Testis (tissue), 2 donors: ENCODE data around the gene DACT1.

Experiments
- POLR2A ChIP-seq: fragments of 450-650 bp; IDR thresholded peaks from one replicate; pipeline ENCODE4 v1.6.1; 2017; ENCODE audit warnings: antibody characterized with exemption, mild to moderate bottlenecking, moderate library complexity
- TF ChIP-seq, protein P1 (sequence below), 3 experiments: fragments of 450-650 bp in 2 of 3; fragments of 200-600 bp in 1 of 3; sonication (generic) in 1 of 3; IDR thresholded peaks; one replicate each; pipeline ENCODE4 v1.5.1; 2016 to 2019; ENCODE audit warnings: antibody characterized with exemption in 3 of 3, mild to moderate bottlenecking in 2 of 3, moderate library complexity in 1 of 3

DNA sequence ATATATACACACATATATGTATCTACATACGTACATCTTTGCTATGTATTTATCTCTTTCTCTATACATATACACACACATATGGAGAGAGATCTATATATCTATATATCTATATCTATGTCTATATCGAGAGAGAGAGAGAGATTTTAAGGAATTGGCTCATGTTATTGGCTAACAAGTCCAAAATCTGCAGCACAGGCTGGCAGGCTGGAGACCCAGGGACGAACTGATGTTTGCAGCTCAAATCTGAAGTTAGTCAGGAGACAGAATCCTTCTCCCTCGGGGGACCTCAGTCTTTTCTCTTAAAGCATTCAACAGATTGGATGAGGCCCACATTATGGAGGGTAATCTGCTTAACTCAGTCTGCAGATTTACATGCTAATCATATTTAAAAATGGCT is 40.7 kb upstream of the DACT1 start:
- TF ChIP-seq, protein P1, sequence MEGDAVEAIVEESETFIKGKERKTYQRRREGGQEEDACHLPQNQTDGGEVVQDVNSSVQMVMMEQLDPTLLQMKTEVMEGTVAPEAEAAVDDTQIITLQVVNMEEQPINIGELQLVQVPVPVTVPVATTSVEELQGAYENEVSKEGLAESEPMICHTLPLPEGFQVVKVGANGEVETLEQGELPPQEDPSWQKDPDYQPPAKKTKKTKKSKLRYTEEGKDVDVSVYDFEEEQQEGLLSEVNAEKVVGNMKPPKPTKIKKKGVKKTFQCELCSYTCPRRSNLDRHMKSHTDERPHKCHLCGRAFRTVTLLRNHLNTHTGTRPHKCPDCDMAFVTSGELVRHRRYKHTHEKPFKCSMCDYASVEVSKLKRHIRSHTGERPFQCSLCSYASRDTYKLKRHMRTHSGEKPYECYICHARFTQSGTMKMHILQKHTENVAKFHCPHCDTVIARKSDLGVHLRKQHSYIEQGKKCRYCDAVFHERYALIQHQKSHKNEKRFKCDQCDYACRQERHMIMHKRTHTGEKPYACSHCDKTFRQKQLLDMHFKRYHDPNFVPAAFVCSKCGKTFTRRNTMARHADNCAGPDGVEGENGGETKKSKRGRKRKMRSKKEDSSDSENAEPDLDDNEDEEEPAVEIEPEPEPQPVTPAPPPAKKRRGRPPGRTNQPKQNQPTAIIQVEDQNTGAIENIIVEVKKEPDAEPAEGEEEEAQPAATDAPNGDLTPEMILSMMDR (IDR thresholded peaks at IDR 0.05): no peak
- TF ChIP-seq POLR2A: no peak
